Left ventricle myocardium inferior (tissue), 1 donor: ENCODE data around the gene METTL26. TPM values are rescaled to one million over a fixed set of nuclear protein-coding genes. Genes with fewer than 3 reads are reported as not detected.

Experiments
- DNase-seq: peaks from one replicate; pipeline ENCODE4 v3.0.0-alpha.2; 2020
- H3K27ac ChIP-seq: fragments of 200-600 bp; replicated peaks from 2 replicates; pipeline ENCODE4 v1.8.0; 2021
- H3K27me3 ChIP-seq: fragments of 200-600 bp; 2 replicates; pipeline ENCODE4 v1.8.0; 2021; ENCODE audit warnings: low read depth
- H3K36me3 ChIP-seq: fragments of 200-600 bp; 2 replicates; pipeline ENCODE4 v1.8.0; 2021
- H3K4me1 ChIP-seq: fragments of 200-600 bp; 2 replicates; pipeline ENCODE4 v1.8.0; 2021
- H3K4me3 ChIP-seq: fragments of 200-600 bp; 2 replicates; pipeline ENCODE4 v1.8.0; 2021; ENCODE audit warnings: mild to moderate bottlenecking, moderate library complexity
- H3K9me3 ChIP-seq: fragments of 200-600 bp; replicated peaks from 2 replicates; pipeline ENCODE4 v1.8.0; 2021
- intact Hi-C: fragments of 100-400 bp; cut with micrococcal nuclease; formaldehyde crosslinking; loops from one replicate; pipeline ENCODE4 v1.11.0; 2022
- total RNA-seq: library from RNA; stranded (reverse); fragmentation: NEBNext Ultra II Directional; extraction: Animal tissue kit (Norgen Biotek cat#: 25700); gene quantifications from one replicate; pipeline ENCODE4 v1.2.1, GENCODE V29; 2021
- TF ChIP-seq, protein P1 (sequence below): fragments of 200-600 bp; IDR thresholded peaks from 2 replicates; pipeline ENCODE4 v1.8.0; 2021; ENCODE audit warnings: antibody characterized with exemption, mild to moderate bottlenecking, borderline replicate concordance
- donor health status: DM: no; HTN: yes; CAD: no; lungs with severe emphysema.

The METTL26 gene
- total RNA-seq, 1 donor from 2014 or later = 49.2 TPM

DNA sequence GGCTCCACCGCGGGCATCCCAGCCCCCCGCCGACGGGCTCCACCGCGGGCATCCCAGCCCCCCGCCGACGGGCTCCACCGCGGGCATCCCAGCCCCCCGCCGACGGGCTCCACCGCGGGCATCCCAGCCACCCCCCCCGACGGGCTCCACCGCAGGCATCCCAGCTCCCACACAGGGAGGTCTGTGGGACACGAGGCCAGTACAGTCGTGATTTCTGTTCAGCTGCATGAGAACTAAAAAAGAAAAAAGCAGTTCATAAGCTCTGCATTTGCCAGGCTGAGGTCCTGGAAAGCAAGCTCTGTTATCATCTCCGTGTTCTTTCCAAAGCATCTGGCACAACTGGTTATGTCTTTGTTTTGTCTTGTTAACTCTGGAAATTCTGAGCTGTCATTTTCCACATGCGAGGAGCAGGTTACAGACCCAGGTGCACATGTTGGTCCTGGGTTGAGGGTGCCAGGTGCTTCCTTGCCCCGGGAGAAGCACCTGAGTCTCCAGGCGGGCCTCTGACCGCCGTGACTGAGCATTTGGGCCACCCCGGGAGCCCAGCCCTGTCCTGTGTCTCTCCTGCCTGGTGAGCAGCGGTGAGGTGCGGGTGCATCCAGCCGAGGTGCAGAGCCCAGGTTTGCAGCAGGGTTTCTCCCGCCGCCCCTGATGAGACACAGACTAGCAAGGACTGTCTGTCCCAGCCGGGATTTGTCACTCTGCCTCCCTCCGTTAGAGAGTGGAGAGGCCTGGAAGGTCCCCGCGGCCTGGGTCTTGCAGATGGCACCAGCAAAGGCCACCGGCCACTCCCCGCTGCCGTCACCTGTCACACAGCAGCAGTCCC lies 15.2 kb downstream of the METTL26 start:
- TF ChIP-seq, protein P1, sequence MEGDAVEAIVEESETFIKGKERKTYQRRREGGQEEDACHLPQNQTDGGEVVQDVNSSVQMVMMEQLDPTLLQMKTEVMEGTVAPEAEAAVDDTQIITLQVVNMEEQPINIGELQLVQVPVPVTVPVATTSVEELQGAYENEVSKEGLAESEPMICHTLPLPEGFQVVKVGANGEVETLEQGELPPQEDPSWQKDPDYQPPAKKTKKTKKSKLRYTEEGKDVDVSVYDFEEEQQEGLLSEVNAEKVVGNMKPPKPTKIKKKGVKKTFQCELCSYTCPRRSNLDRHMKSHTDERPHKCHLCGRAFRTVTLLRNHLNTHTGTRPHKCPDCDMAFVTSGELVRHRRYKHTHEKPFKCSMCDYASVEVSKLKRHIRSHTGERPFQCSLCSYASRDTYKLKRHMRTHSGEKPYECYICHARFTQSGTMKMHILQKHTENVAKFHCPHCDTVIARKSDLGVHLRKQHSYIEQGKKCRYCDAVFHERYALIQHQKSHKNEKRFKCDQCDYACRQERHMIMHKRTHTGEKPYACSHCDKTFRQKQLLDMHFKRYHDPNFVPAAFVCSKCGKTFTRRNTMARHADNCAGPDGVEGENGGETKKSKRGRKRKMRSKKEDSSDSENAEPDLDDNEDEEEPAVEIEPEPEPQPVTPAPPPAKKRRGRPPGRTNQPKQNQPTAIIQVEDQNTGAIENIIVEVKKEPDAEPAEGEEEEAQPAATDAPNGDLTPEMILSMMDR = no peak
- Histone ChIP-seq H3K4me3 (no peak overlapping the region), H3K27ac (no peak overlapping the region), H3K4me1 (no peaks in the 10 kb centered on the region), H3K27me3 (no peaks in the 10 kb centered on the region), H3K36me3 (peaks cover 18% of the 10 kb centered on the region), H3K9me3 (no peaks in the 10 kb centered on the region)
- DNase-seq = no peak
- intact Hi-C loops = no loop called here

DNA sequence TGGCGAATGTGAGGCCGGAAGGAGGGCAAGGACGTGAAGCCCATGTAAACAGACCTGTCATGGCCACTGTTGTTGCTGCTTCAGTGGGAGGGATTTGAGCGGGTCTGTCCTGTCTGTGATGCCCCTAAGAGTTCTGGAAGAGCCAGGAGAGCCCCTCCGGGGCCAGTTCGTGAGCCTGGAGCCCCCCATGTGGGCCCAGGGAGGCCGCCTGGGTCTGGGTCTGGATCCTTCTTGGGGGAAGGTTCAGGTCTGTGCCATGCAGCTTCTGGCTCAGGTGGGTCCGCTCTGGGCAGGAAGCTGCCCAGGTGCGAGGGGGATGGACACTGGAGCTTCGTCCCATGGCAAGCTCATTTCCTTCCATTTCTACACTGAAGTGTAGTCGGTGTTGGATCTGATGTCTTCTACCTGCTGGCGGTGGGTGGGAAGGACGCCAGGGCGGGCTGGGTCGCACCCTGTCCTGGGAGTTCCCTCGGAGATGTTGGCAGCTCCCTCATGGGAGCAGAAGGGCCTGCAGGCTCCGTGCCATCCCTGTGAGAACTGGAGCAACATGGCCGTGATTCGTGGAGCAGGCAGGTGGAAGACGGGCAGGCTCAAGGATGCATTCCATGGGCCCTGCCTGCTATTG lies 16.5 kb downstream of the METTL26 start:
- Histone ChIP-seq H3K9me3 (no peaks in the 10 kb centered on the region), H3K4me1 (no peaks in the 10 kb centered on the region), H3K36me3 (peaks cover 13% of the 10 kb centered on the region), H3K27me3 (no peaks in the 10 kb centered on the region), H3K27ac (no peak overlapping the region), H3K4me3 (no peak overlapping the region)
- intact Hi-C loops = no loop called here
- TF ChIP-seq, protein P1 = no peak
- no peak for DNase-seq

DNA sequence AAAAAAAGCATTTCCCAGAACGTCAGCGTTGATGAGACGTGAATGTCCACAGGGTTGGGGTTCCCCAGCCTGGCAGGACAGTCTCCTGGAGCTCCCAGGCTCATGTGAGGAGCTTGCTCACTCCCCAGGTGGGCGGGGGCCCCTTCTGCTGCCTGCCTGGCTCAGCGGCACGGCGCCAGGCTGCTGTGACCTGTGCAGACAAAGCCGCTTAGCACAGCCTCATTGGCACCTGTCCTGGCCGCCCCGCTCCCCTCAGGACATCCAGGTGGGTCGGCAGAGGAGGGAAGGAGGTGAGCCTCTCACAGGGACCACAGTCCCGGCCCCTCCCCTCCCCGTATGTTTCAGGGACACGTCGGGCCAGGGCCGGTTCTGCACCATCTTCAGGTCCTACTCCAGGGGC lies 18.2 kb downstream of the METTL26 start:
- no peaks in the 10 kb centered on the region for H3K9me3 ChIP-seq
- H3K36me3 ChIP-seq = peaks cover 13% of the 10 kb centered on the region
- no peak overlapping the region for H3K27ac ChIP-seq
- TF ChIP-seq, protein P1 = no peak
- no peak overlapping the region for H3K4me3 ChIP-seq
- H3K27me3 ChIP-seq = no peaks in the 10 kb centered on the region
- DNase-seq = no peak
- intact Hi-C loops = no loop called here
- H3K4me1 ChIP-seq = no peaks in the 10 kb centered on the region

DNA sequence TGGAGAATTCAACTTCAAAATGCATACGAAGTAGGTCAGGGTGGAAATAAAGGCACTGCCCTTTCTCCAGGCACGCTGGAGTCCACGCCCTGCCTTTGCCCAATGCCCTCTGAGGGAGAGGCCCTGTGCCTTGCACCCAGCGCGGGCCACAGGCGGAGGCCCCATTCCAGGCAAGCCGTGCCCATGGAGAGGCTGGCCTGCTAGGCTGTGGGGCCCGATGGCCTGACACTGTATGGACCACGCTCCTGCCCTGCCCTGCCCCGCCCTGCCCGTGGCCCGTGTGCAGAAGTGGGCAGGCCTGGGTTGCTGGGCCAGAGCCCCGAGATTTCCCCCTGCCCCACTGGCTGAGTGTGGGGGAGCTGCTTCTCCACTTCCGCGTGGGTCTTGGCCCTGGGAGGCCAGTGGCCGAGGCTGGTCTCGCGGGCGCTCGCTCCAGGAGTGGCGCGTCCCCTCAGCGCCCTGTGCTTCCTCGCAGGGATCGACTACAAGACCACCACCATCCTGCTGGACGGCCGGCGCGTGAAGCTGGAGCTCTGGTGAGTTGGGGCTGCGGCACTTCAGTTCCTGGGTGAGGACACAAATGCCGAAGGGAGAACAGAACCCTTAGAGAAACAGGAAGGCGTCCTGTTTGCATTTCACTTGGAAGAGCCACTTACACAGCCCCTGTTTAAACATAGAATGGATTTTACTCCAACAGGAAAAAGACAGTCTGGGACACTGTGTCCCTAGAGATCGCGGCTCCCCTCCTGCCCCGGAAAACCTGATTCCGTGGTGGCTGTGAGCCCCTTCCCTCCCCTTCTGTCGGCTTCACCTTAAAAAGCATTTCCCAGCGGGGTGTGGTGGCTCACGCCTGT lies 19.1 kb downstream of the METTL26 start:
- Histone ChIP-seq H3K4me1 (no peaks in the 10 kb centered on the region), H3K27ac (no peak overlapping the region), H3K27me3 (no peaks in the 10 kb centered on the region), H3K36me3 (peaks cover 13% of the 10 kb centered on the region), H3K9me3 (no peaks in the 10 kb centered on the region), H3K4me3 (no peak overlapping the region)
- no peak for DNase-seq
- intact Hi-C loops = no loop called here
- TF ChIP-seq, protein P1 = no peak

DNA sequence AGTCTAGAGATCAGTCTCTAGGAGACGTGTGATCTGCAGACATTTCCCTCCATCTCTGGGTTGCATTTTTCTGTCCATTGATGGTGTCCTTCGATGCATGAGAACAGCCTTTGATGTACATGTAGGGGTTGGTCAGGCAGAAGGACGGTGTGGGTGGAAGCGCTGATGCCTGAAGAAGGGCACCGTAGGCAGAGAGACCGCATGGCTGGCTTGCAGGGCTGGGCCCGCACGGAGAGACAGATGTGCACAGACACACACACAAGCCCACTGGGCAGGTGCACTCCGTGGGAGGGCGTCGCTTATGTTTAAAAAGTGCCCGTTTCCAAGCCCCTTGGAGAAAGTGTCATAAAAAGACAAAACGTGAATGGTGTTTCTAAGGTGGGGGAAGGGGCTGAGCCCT lies 21.0 kb downstream of the METTL26 start:
- Histone ChIP-seq H3K4me3 (no peak overlapping the region), H3K36me3 (peaks cover 13% of the 10 kb centered on the region), H3K27me3 (no peaks in the 10 kb centered on the region), H3K4me1 (peaks cover 3% of the 10 kb centered on the region), H3K9me3 (no peaks in the 10 kb centered on the region), H3K27ac (no peak overlapping the region)
- intact Hi-C loops = no loop called here
- TF ChIP-seq, protein P1 = no peak
- DNase-seq = no peak
